SK-N-SH (cell line): ENCODE measurements around the gene SH3D19. TPM values are rescaled to one million over a fixed set of nuclear protein-coding genes. Genes with fewer than 3 reads are reported as not detected.

Experiments used
- CTCF ChIA-PET: fragments of 300-600, 350-600 bp; formaldehyde crosslinking; extraction: SDS; loops from one replicate; lab custom pipeline; 2021; lab: Yijun Ruan, JAX
- POLR2A ChIA-PET: fragments of 350-600 bp; sonication (Branson Sonifier 250); formaldehyde crosslinking; extraction: SDS; loops from one replicate; lab custom pipeline; 2020; ENCODE audit warnings: antibody characterized with exemption, inconsistent platforms; lab: Yijun Ruan, JAX
- DNase-seq: peaks from one replicate; pipeline ENCODE4 v3.0.0; 2012
- H2AFZ ChIP-seq: fragments of 200-600 bp; sonication (generic); 2 replicates; pipeline ENCODE4 v1.8.1; 2016; ENCODE audit warnings: antibody characterized with exemption, mild to moderate bottlenecking, low read depth
- H3F3A ChIP-seq: fragments of 200-600 bp; sonication (generic); replicated peaks from 2 replicates; pipeline ENCODE3; 2016; ENCODE audit warnings: antibody characterized with exemption, mild to moderate bottlenecking; ENCODE audit not compliant: insufficient read depth
- H3K27ac ChIP-seq, 2 experiments: fragments of 200-500 bp in 1 of 2; fragments of 200-600 bp in 1 of 2; sonication (Bioruptor generic) in 1 of 2; sonication (generic), shearing (Covaris generic) in 1 of 2; 2 replicates each; pipeline versions ENCODE4 v1.5.1 to v1.6.1; 2014 to 2016; ENCODE audit warnings: low read depth in 2 of 2, inconsistent platforms in 1 of 2, low read length in 1 of 2, mild to moderate bottlenecking in 1 of 2, mixed read lengths in 1 of 2
- H3K27me3 ChIP-seq: fragments of 200-600 bp; sonication (generic), shearing (Covaris generic); 2 replicates; pipeline ENCODE4 v1.6.1; 2016; ENCODE audit warnings: mixed run types; ENCODE audit not compliant: insufficient read depth
- H3K36me3 ChIP-seq, 2 experiments: fragments of 200-500 bp in 1 of 2; fragments of 200-600 bp in 1 of 2; sonication (Bioruptor generic) in 1 of 2; sonication (generic) in 1 of 2; replicated peaks in 1 of 2; 2 replicates each; pipeline versions ENCODE3 to v1.5.1; 2014 to 2016; ENCODE audit warnings: low read length in 1 of 2, mild to moderate bottlenecking in 1 of 2; ENCODE audit not compliant: insufficient read depth in 2 of 2, control insufficient read depth in 1 of 2
- H3K4me1 ChIP-seq, 2 experiments: fragments of 200-500 bp in 1 of 2; fragments of 200-600 bp in 1 of 2; sonication (Bioruptor generic) in 1 of 2; sonication (generic), shearing (Covaris generic) in 1 of 2; 2 replicates each; pipeline versions ENCODE4 v1.5.1 to v1.6.1; 2014 to 2016; ENCODE audit warnings: low read depth in 1 of 2, low read length in 1 of 2, mixed run types in 1 of 2; ENCODE audit not compliant: insufficient read depth in 2 of 2, control insufficient read depth in 1 of 2
- H3K4me2 ChIP-seq: fragments of 200-600 bp; sonication (generic), shearing (Covaris generic); 2 replicates; pipeline ENCODE4 v1.6.1; 2017; ENCODE audit warnings: mixed run types
- H3K4me3 ChIP-seq, 2 experiments: fragments of 200-500 bp in 1 of 2; fragments of 200-600 bp in 1 of 2; sonication (Bioruptor generic) in 1 of 2; sonication (generic), shearing (Covaris generic) in 1 of 2; 2 replicates each; pipeline versions ENCODE4 v1.5.1 to v1.8.1; 2014 to 2016; ENCODE audit warnings: low read depth in 2 of 2, inconsistent platforms in 1 of 2, low read length in 1 of 2, mild to moderate bottlenecking in 1 of 2, mixed read lengths in 1 of 2, moderate library complexity in 1 of 2
- H3K79me2 ChIP-seq: fragments of 200-600 bp; sonication (generic); 2 replicates; pipeline ENCODE4 v1.8.1; 2017; ENCODE audit warnings: mild to moderate bottlenecking; ENCODE audit not compliant: insufficient read depth
- H3K9ac ChIP-seq: fragments of 200-600 bp; sonication (generic); 2 replicates; pipeline ENCODE4 v1.6.1; 2017; ENCODE audit warnings: mixed run types
- H3K9me2 ChIP-seq: fragments of 200-600 bp; sonication (generic); 2 replicates; pipeline ENCODE4 v1.6.1; 2017; ENCODE audit warnings: mixed run types
- H3K9me3 ChIP-seq: fragments of 200-600 bp; sonication (generic); 2 replicates; pipeline ENCODE4 v1.6.1; 2017; ENCODE audit warnings: mixed run types, mild to moderate bottlenecking, moderate library complexity
- H4K20me1 ChIP-seq: fragments of 200-600 bp; sonication (generic); 2 replicates; pipeline ENCODE4 v1.6.1; 2017; ENCODE audit warnings: mild to moderate bottlenecking, mixed run types; ENCODE audit not compliant: insufficient read depth
- CHD2 ChIP-seq: fragments of 150-350 bp; IDR thresholded peaks from 2 replicates; pipeline ENCODE4 v1.6.1; 2018; ENCODE audit warnings: low read length; ENCODE audit not compliant: partially characterized antibody
- ELF1 ChIP-seq: IDR thresholded peaks from 2 replicates; pipeline ENCODE4 v1.4.0; 2012
- EP300 ChIP-seq, 2 experiments: IDR thresholded peaks; 2 replicates each; pipeline versions ENCODE4 v1.4.0 to v1.6.1; 2012; ENCODE audit warnings: borderline replicate concordance in 1 of 2, low read depth in 1 of 2, low read length in 1 of 2
- EZH2phosphoT487 ChIP-seq: fragments of 200-600 bp; sonication (generic); IDR thresholded peaks from 2 replicates; pipeline ENCODE4 v1.6.1; 2017; ENCODE audit warnings: low read depth, mixed run types, mild to moderate bottlenecking, antibody characterized with exemption, moderate library complexity, borderline replicate concordance
- FOSL2 ChIP-seq: IDR thresholded peaks from 2 replicates; pipeline ENCODE4 v1.4.0; 2012; ENCODE audit warnings: low read depth, mild to moderate bottlenecking, moderate library complexity, borderline replicate concordance
- GATA2 ChIP-seq: sonication (generic); formaldehyde crosslinking; IDR thresholded peaks from 2 replicates; pipeline ENCODE4 v1.5.0; 2020; ENCODE audit warnings: mild to moderate bottlenecking, missing genetic modification reagents
- MEF2A ChIP-seq: IDR thresholded peaks from 2 replicates; pipeline ENCODE4 v1.4.0; 2012; ENCODE audit warnings: low read depth, borderline replicate concordance
- NFIC ChIP-seq: IDR thresholded peaks from 2 replicates; pipeline ENCODE4 v1.4.0; 2012; ENCODE audit warnings: borderline replicate concordance
- REST ChIP-seq: IDR thresholded peaks from 2 replicates; pipeline ENCODE4 v1.6.1; 2012; ENCODE audit warnings: mild to moderate bottlenecking, low read depth, low read length, moderate library complexity
- RFX5 ChIP-seq: IDR thresholded peaks from 2 replicates; pipeline ENCODE4 v1.6.1; 2012; ENCODE audit warnings: mild to moderate bottlenecking, improper control_type of control experiment, low read length
- RXRA ChIP-seq: IDR thresholded peaks from 2 replicates; pipeline ENCODE4 v1.4.0; 2012; ENCODE audit warnings: low read depth, mild to moderate bottlenecking, borderline replicate concordance
- SIN3A ChIP-seq: IDR thresholded peaks from 2 replicates; pipeline ENCODE4 v1.6.1; 2012; ENCODE audit warnings: low read depth, mild to moderate bottlenecking, low read length, moderate library complexity, borderline replicate concordance
- SMC3 ChIP-seq: IDR thresholded peaks from 2 replicates; pipeline ENCODE4 v1.6.1; 2012; ENCODE audit warnings: low read depth, low read length, improper control_type of control experiment
- TCF12 ChIP-seq: IDR thresholded peaks from 2 replicates; pipeline ENCODE4 v1.4.0; 2012
- TEAD4 ChIP-seq: IDR thresholded peaks from 2 replicates; pipeline ENCODE4 v1.4.0; 2012; ENCODE audit warnings: mild to moderate bottlenecking, borderline replicate concordance; ENCODE audit not compliant: insufficient read depth
- WGBS: methylation state at CpG from one replicate; pipeline ENCODE4 v1.1.6; 2017; ENCODE audit warnings: low lambda C conversion rate; 5-methylcytosine and 5-hydroxymethylcytosine counted together
- polyA plus RNA-seq, 3 experiments: library from polyadenylated mRNA; depleted of rRNA; stranded (reverse); fragments of >200 nt; gene quantifications; 2 replicates each; pipeline ENCODE4 v1.2.3, GENCODE V29; 2012
- TF ChIP-seq, protein P1 (sequence below): IDR thresholded peaks from 2 replicates; pipeline ENCODE4; 2012
- TF ChIP-seq, protein P2 (sequence below): fragments of 200-600 bp; sonication (generic); IDR thresholded peaks from 2 replicates; pipeline ENCODE4 v1.6.1; 2017; ENCODE audit warnings: antibody characterized with exemption, mild to moderate bottlenecking, moderate library complexity
- TF ChIP-seq, protein P3 (sequence below): IDR thresholded peaks from 2 replicates; pipeline ENCODE4 v1.4.0; 2012; ENCODE audit warnings: low read depth, borderline replicate concordance

SH3D19 gene
- polyA plus RNA-seq, 1 of the 3 experiments (the other 2 are of a cell fraction): 7.1 TPM

DNA sequence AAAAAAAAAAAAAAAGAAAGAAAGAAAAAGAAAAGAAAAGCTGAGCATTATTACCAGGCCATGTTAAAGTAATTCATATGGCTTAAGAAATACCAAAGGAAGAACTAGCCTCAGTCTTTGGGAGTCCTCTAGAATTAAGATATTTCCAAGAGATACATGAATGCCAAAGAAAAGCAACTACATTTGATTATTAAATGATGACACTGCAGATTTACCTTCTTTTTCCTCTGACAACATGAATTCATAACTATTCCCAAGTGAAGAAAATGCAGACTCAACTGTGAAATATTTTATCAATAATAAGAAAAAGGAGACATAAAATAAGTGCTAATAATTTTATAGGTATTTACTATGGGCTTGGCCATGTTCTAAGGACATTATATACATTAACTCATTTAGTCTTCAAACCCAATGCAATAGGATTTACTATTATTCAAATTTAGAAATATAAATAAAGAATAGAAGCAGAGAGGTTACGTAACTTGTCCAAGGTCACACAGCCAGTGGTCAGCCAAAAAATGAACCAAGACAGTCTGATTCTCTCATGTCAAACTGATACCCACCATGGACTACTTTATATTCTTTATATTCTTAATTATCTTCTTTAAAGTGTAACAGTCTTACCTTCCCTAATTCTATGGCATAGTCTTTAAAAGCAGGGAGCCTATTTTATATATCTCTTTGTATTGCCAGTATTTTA, 6.9 kb downstream of the SH3D19 start:
- no peak overlapping the region for H3K4me3 ChIP-seq
- POLR2A ChIA-PET: no interaction called here
- H3K27me3 ChIP-seq: no peaks in the 10 kb centered on the region
- peaks cover 0 to 3% of the 10 kb centered on the region in 2 experiments for H3K36me3 ChIP-seq
- peaks cover 83% of the 10 kb centered on the region for H3K79me2 ChIP-seq
- no peak overlapping the region for H3K9ac ChIP-seq
- no peak overlapping the region for H3K27ac ChIP-seq
- no peak overlapping the region for H2AFZ ChIP-seq
- TF ChIP-seq CHD2: no peak
- TF ChIP-seq, protein P1, sequence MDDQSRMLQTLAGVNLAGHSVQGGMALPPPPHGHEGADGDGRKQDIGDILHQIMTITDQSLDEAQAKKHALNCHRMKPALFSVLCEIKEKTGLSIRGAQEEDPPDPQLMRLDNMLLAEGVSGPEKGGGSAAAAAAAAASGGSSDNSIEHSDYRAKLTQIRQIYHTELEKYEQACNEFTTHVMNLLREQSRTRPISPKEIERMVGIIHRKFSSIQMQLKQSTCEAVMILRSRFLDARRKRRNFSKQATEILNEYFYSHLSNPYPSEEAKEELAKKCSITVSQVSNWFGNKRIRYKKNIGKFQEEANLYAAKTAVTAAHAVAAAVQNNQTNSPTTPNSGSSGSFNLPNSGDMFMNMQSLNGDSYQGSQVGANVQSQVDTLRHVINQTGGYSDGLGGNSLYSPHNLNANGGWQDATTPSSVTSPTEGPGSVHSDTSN: no peak
- TF ChIP-seq SIN3A: no peak
- TF ChIP-seq, all 33 proteins: peak for 0
- no peak for DNase-seq
- Histone ChIP-seq H3K4me1 (peaks cover 4 to 12% of the 10 kb centered on the region in 2 experiments; a peak in 2 of 4 replicates), H3K4me2 (no peak overlapping the region), H3K9me3 (no peaks in the 10 kb centered on the region), H3K9me2 (no peaks in the 10 kb centered on the region), H3F3A (peaks cover 22% of the 10 kb centered on the region), H4K20me1 (no peaks in the 10 kb centered on the region)
- CTCF ChIA-PET: interaction anchor here (0.8 kb wide), 1 partner anchor 42 kb away, joined by 3 read pairs; no protein-coding TSS in a partner anchor
- WGBS: 100% methylated on average over 1 of the region's 1 CpG

- peaks cover 0 to 12% of the 10 kb centered on the region in 2 experiments; a peak in 2 of 4 replicates for H3K4me1 ChIP-seq
- POLR2A ChIA-PET: no interaction called here
- H3K27ac ChIP-seq: no peak overlapping the region
- no peak overlapping the region for H3K4me3 ChIP-seq
- peaks cover 0 to 3% of the 10 kb centered on the region in 2 experiments for H3K36me3 ChIP-seq
- H3K27me3 ChIP-seq: no peaks in the 10 kb centered on the region
- H2AFZ ChIP-seq: no peak overlapping the region
- no peaks in the 10 kb centered on the region for H4K20me1 ChIP-seq
- H3K9ac ChIP-seq: no peak overlapping the region
- H3K9me2 ChIP-seq: no peaks in the 10 kb centered on the region
- peaks cover 86% of the 10 kb centered on the region for H3K79me2 ChIP-seq
- CTCF ChIA-PET: interaction anchor here (0.9 kb wide), 1 partner anchor 13 kb away, joined by 3 read pairs; no protein-coding TSS in a partner anchor
- DNase-seq: no peak
- 83% methylated on average over 2 of the region's 2 CpGs for WGBS
- peaks cover 11% of the 10 kb centered on the region for H3F3A ChIP-seq
- H3K9me3 ChIP-seq: no peaks in the 10 kb centered on the region
- no peak overlapping the region for H3K4me2 ChIP-seq
- TF ChIP-seq CHD2 (no peak), TEAD4 (no peak), FOSL2 (no peak), EP300 (IDR thresholded peaks at IDR 0.05; ENCODE audit: borderline replicate concordance in 1 of 2, low read depth in 1 of 2, low read length in 1 of 2) (no peak), RXRA (no peak), NFIC (no peak), EZH2phosphoT487 (no peak), RFX5 (no peak), ELF1 (no peak), MEF2A (no peak), TCF12 (no peak), SMC3 (no peak), GATA2 (CRISPR knock-in tag) (no peak), REST (no peak)
- TF ChIP-seq, protein P2, sequence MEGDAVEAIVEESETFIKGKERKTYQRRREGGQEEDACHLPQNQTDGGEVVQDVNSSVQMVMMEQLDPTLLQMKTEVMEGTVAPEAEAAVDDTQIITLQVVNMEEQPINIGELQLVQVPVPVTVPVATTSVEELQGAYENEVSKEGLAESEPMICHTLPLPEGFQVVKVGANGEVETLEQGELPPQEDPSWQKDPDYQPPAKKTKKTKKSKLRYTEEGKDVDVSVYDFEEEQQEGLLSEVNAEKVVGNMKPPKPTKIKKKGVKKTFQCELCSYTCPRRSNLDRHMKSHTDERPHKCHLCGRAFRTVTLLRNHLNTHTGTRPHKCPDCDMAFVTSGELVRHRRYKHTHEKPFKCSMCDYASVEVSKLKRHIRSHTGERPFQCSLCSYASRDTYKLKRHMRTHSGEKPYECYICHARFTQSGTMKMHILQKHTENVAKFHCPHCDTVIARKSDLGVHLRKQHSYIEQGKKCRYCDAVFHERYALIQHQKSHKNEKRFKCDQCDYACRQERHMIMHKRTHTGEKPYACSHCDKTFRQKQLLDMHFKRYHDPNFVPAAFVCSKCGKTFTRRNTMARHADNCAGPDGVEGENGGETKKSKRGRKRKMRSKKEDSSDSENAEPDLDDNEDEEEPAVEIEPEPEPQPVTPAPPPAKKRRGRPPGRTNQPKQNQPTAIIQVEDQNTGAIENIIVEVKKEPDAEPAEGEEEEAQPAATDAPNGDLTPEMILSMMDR: no peak
- TF ChIP-seq, protein P3, sequence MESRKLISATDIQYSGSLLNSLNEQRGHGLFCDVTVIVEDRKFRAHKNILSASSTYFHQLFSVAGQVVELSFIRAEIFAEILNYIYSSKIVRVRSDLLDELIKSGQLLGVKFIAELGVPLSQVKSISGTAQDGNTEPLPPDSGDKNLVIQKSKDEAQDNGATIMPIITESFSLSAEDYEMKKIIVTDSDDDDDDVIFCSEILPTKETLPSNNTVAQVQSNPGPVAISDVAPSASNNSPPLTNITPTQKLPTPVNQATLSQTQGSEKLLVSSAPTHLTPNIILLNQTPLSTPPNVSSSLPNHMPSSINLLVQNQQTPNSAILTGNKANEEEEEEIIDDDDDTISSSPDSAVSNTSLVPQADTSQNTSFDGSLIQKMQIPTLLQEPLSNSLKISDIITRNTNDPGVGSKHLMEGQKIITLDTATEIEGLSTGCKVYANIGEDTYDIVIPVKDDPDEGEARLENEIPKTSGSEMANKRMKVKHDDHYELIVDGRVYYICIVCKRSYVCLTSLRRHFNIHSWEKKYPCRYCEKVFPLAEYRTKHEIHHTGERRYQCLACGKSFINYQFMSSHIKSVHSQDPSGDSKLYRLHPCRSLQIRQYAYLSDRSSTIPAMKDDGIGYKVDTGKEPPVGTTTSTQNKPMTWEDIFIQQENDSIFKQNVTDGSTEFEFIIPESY: no peak
These were observed 8.8 kb downstream of the SH3D19 start for GRCh38 chr4:151316645-151317044.
